Hepatocyte (in vitro differentiated cells): ENCODE data around the gene GNG13. TPM values are rescaled to one million over a fixed set of nuclear protein-coding genes. Genes with fewer than 3 reads are reported as not detected.

Experiments
- DNase-seq: peaks from one replicate; pipeline ENCODE4 v3.0.0-alpha.2; 2016; ENCODE audit warnings: low spot score
- H2AFZ ChIP-seq: fragments of 200-600 bp; sonication (generic); 2 replicates; pipeline ENCODE4 v1.6.0; 2016; ENCODE audit warnings: antibody characterized with exemption, mild to moderate bottlenecking
- H3K27ac ChIP-seq: fragments of 200-600 bp; sonication (generic); 2 replicates; pipeline ENCODE4 v1.5.1; 2016; ENCODE audit warnings: mild to moderate bottlenecking
- H3K27me3 ChIP-seq: fragments of 200-600 bp; sonication (generic); 2 replicates; pipeline ENCODE4 v1.6.1; 2016
- H3K36me3 ChIP-seq: fragments of 200-600 bp; sonication (generic); replicated peaks from 2 replicates; pipeline ENCODE4 v1.5.1; 2016; ENCODE audit warnings: low read depth; ENCODE audit not compliant: insufficient read depth
- H3K4me1 ChIP-seq: fragments of 200-600 bp; sonication (generic); 2 replicates; pipeline ENCODE4 v1.5.1; 2016; ENCODE audit warnings: mild to moderate bottlenecking, moderate library complexity; ENCODE audit not compliant: insufficient read depth
- H3K4me2 ChIP-seq: fragments of 200-600 bp; sonication (generic); 2 replicates; pipeline ENCODE4 v1.6.0; 2016
- H3K4me3 ChIP-seq: fragments of 200-600 bp; sonication (generic); 2 replicates; pipeline ENCODE4 v1.5.1; 2016; ENCODE audit warnings: mild to moderate bottlenecking
- H3K79me2 ChIP-seq: fragments of 200-600 bp; sonication (generic); 2 replicates; pipeline ENCODE4 v1.6.0; 2017; ENCODE audit warnings: mild to moderate bottlenecking
- H3K9me2 ChIP-seq: fragments of 200-600 bp; sonication (generic); replicated peaks from 2 replicates; pipeline ENCODE4 v1.6.0; 2017; ENCODE audit warnings: mild to moderate bottlenecking; ENCODE audit not compliant: insufficient read depth
- H3K9me3 ChIP-seq: fragments of 200-600 bp; sonication (generic); 2 replicates; pipeline ENCODE4 v1.5.1; 2016; ENCODE audit warnings: low read depth, mild to moderate bottlenecking
- H4K20me1 ChIP-seq: fragments of 200-600 bp; sonication (generic); 2 replicates; pipeline ENCODE4 v1.6.0; 2016; ENCODE audit warnings: mild to moderate bottlenecking; ENCODE audit not compliant: insufficient read depth, poor library complexity, severe bottlenecking
- EZH2 ChIP-seq: fragments of 200-600 bp; sonication (generic); IDR thresholded peaks from 2 replicates; pipeline ENCODE4 v1.6.1; 2016; ENCODE audit warnings: antibody characterized with exemption, mild to moderate bottlenecking, borderline replicate concordance
- EZH2phosphoT487 ChIP-seq: fragments of 200-600 bp; sonication (generic); IDR thresholded peaks from one replicate; pipeline ENCODE4 v1.6.1; 2018; ENCODE audit warnings: antibody characterized with exemption, mild to moderate bottlenecking, low read depth, moderate library complexity; ENCODE audit not compliant: unreplicated experiment, severe bottlenecking
- WGBS: methylation state at CpG from one replicate; pipeline ENCODE4 v1.1.6; 2016; ENCODE audit warnings: low lambda C conversion rate; ENCODE audit errors: missing lambda C conversion rate; 5-methylcytosine and 5-hydroxymethylcytosine counted together
- polyA plus RNA-seq: library from polyadenylated mRNA; unstranded; fragments of >200 nt; fragmentation: Nextera tagmentation; extraction: Ambion mirVana; gene quantifications from 2 replicates; pipeline ENCODE4 v1.2.1, GENCODE V29; 2016
- total RNA-seq: library from RNA; depleted of rRNA; stranded (reverse); fragments of >200 nt; gene quantifications from 2 replicates; pipeline ENCODE4 v1.2.3, GENCODE V29; 2014
- TF ChIP-seq, protein P1 (sequence below): fragments of 200-600 bp; sonication (generic); IDR thresholded peaks from 2 replicates; pipeline ENCODE4 v1.5.1; 2016; ENCODE audit warnings: antibody characterized with exemption, mild to moderate bottlenecking; ENCODE audit not compliant: poor library complexity

The GNG13 gene
- total and polyA plus RNA-seq, 2 experiments from 2014 or later: not detected

DNA sequence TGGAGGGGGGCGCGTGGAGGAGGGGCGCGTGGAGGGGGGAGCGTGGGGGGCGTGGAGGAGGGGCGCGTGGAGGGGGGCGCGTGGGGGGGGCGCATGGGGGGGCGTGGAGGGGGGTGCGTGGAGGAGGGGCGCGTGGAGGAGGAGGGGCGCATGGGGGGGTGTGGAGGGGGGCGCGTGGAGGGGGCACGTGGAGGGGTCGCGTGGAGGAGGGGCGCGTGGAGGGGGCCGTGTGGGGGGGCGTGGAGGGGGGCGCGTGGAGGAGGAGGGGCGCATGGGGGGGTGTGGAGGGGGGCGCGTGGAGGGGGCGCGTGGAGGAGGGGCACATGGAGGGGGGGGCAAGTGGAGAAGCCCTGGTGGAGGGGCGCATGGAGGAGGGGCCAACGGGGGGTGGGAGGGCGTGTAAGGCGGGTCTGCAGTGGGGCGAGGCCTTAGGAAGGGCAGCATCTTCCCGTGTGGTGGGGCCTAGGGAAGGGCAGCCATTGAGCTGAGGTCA, 32.7 kb downstream of the GNG13 start:
- no peaks in the 10 kb centered on the region for H3K4me1 ChIP-seq
- WGBS: 75% methylated on average over 6 of the region's 38 CpGs

DNA sequence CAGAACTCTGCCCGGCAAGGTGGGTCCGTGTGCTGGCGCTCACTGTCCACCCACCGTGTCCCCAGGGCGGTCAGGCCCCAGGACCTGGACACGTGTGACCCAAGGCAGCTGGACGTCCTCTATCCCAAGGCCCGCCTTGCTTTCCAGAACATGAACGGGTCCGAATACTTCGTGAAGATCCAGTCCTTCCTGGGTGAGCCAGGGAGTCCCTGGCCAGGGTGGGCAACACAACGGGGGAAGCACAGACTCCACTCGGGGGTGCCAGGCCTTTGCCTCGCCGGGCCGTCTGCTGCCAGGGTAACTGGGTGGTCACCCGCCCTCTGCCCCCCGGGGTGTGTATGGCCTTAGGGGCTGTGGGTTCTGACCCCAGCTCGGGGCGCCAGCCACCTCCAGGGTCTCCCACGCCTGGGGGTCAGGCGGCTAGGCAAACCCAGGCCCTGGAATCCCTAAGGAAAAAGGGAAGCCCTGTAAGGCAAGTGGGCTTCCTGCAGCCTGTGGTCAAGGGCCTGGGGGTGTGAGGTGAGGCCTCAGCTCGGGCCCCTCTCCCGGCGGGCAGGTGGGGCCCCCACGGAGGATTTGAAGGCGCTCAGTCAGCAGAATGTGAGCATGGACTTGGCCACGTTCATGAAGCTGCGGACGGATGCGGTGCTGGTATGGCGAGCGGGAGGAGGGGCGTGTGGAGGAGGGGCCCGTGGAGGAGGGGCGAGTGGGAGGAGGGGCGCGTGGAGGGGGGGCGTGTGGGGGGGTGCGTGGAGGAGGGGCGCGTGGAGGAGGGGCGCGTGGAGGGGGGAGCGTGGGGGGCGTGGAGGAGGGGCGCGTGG, 33.5 kb downstream of the GNG13 start:
- Histone ChIP-seq H4K20me1 (no peaks in the 10 kb centered on the region), H3K9me3 (no peaks in the 10 kb centered on the region), H3K4me3 (no peak overlapping the region), H3K4me2 (no peak overlapping the region), H3K27me3 (no peaks in the 10 kb centered on the region), H3K79me2 (no peaks in the 10 kb centered on the region), H3K4me1 (no peaks in the 10 kb centered on the region), H3K9me2 (no peaks in the 10 kb centered on the region), H2AFZ (no peak overlapping the region), H3K27ac (no peak overlapping the region), H3K36me3 (no peaks in the 10 kb centered on the region)
- DNase-seq: no peak
- 87% methylated on average over 31 of the region's 48 CpGs for WGBS
- TF ChIP-seq, protein P1, sequence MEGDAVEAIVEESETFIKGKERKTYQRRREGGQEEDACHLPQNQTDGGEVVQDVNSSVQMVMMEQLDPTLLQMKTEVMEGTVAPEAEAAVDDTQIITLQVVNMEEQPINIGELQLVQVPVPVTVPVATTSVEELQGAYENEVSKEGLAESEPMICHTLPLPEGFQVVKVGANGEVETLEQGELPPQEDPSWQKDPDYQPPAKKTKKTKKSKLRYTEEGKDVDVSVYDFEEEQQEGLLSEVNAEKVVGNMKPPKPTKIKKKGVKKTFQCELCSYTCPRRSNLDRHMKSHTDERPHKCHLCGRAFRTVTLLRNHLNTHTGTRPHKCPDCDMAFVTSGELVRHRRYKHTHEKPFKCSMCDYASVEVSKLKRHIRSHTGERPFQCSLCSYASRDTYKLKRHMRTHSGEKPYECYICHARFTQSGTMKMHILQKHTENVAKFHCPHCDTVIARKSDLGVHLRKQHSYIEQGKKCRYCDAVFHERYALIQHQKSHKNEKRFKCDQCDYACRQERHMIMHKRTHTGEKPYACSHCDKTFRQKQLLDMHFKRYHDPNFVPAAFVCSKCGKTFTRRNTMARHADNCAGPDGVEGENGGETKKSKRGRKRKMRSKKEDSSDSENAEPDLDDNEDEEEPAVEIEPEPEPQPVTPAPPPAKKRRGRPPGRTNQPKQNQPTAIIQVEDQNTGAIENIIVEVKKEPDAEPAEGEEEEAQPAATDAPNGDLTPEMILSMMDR: no peak
- TF ChIP-seq EZH2phosphoT487 (no peak), EZH2 (no peak)

More for the DNA sequence above, 32.7 kb downstream of the GNG13 start:
- Histone ChIP-seq H2AFZ (no peak overlapping the region), H4K20me1 (no peaks in the 10 kb centered on the region), H3K4me3 (no peak overlapping the region), H3K9me2 (no peaks in the 10 kb centered on the region), H3K9me3 (no peaks in the 10 kb centered on the region), H3K36me3 (no peaks in the 10 kb centered on the region), H3K4me2 (no peak overlapping the region), H3K27me3 (no peaks in the 10 kb centered on the region), H3K79me2 (no peaks in the 10 kb centered on the region), H3K27ac (no peak overlapping the region)
- TF ChIP-seq EZH2 (no peak), EZH2phosphoT487 (no peak)
- TF ChIP-seq, protein P1: no peak
- no peak for DNase-seq

DNA sequence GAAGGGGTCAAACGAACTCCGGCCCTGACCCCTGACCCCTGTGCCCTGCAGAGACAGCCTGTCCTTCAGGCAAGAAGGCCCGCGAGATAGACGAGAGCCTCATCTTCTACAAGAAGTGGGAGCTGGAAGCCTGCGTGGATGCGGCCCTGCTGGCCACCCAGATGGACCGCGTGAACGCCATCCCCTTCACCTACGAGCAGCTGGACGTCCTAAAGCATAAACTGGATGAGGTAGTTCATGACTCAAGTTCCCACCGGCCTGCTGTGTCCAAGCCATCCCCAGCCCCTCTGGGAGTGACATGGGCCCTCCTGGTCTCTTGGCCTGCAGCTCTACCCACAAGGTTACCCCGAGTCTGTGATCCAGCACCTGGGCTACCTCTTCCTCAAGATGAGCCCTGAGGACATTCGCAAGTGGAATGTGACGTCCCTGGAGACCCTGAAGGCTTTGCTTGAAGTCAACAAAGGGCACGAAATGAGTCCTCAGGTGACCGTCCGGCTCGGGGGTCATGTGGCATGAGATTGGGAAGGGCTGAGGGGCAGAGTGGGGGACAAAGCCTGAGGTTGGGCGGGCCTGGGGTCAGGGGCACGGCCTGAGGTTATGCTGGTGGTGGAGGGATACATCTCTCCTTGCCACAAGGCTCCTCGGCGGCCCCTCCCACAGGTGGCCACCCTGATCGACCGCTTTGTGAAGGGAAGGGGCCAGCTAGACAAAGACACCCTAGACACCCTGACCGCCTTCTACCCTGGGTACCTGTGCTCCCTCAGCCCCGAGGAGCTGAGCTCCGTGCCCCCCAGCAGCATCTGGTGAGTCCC, 34.3 kb downstream of the GNG13 start:
- Histone ChIP-seq H3K4me2 (no peak overlapping the region), H4K20me1 (no peaks in the 10 kb centered on the region), H3K27ac (no peak overlapping the region), H3K4me1 (no peaks in the 10 kb centered on the region), H2AFZ (no peak overlapping the region), H3K79me2 (no peaks in the 10 kb centered on the region), H3K27me3 (no peaks in the 10 kb centered on the region), H3K9me2 (no peaks in the 10 kb centered on the region), H3K36me3 (no peaks in the 10 kb centered on the region), H3K9me3 (no peaks in the 10 kb centered on the region), H3K4me3 (no peak overlapping the region)
- DNase-seq: no peak
- TF ChIP-seq EZH2phosphoT487: no peak
- TF ChIP-seq, protein P1: no peak
- TF ChIP-seq EZH2: no peak
- WGBS: 89% methylated on average over 26 of the region's 29 CpGs
